Activated naive CD8-positive, alpha-beta T cell (primary cell): ENCODE measurements around the gene OTC.

Source experiments
- H3K27ac Mint-ChIP-seq: one replicate; pipeline ENCODE4 v1.8.0; 2021; ENCODE audit warnings: mixed read lengths
- H3K27me3 Mint-ChIP-seq: one replicate; pipeline ENCODE4 v1.8.0; 2021; ENCODE audit warnings: mixed read lengths
- H3K36me3 Mint-ChIP-seq: one replicate; pipeline ENCODE4 v1.8.0; 2021; ENCODE audit warnings: mixed read lengths
- H3K4me1 Mint-ChIP-seq: one replicate; pipeline ENCODE4 v1.8.0; 2021; ENCODE audit warnings: low read depth, mixed read lengths
- H3K4me3 Mint-ChIP-seq: one replicate; pipeline ENCODE4 v1.8.0; 2021; ENCODE audit warnings: mild to moderate bottlenecking, mixed read lengths
- H3K9me3 Mint-ChIP-seq: one replicate; pipeline ENCODE4 v1.8.0; 2021; ENCODE audit warnings: low read depth, mixed read lengths

OTC gene

GRCh38 chrX:38352362-38352761, at the start of gene OTC:
Gene OTC, plus strand, starts transcription at chrX:38352604. Its CDS starts 93 bp downstream, at chrX:38352697.
- H3K36me3 Mint-ChIP-seq, result no peaks in the 10 kb centered on the region
- no peaks in the 10 kb centered on the region for H3K4me1 Mint-ChIP-seq
- H3K27me3 Mint-ChIP-seq, result peaks cover 7% of the 10 kb centered on the region
- H3K4me3 Mint-ChIP-seq, result no peak within 1 kb of the TSS
- no peaks in the 10 kb centered on the region for H3K9me3 Mint-ChIP-seq
- H3K27ac Mint-ChIP-seq, result no peak within 1 kb of the TSS

DNA sequence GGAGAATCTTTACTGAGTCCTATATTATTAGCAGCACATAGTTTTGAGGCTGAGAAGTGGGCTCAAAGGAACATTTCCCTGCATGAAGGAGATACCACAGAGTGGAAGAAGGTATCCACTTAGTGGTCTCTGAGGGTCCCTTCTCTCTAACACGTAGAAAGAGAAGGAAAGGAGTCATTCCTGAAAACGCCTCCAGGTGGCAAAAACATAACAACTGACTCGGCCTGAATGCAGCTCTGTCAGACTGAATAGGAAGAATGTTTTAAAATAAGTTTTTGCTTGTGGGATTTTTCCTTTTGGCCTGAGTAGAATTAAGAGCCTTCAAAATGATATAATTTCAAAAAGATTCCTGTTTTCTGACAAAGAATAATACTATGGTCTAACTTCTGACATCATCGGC, 48.4 kb upstream of the OTC start:
- Mint-ChIP-seq H3K27me3 (no peaks in the 10 kb centered on the region), H3K36me3 (peaks cover 3% of the 10 kb centered on the region), H3K27ac (no peak overlapping the region), H3K4me1 (no peaks in the 10 kb centered on the region), H3K9me3 (no peaks in the 10 kb centered on the region), H3K4me3 (no peak overlapping the region)

- H3K9me3 Mint-ChIP-seq, result no peaks in the 10 kb centered on the region
- H3K36me3 Mint-ChIP-seq, result peaks cover 3% of the 10 kb centered on the region
- no peak overlapping the region for H3K4me3 Mint-ChIP-seq
- H3K27me3 Mint-ChIP-seq, result no peaks in the 10 kb centered on the region
- no peaks in the 10 kb centered on the region for H3K4me1 Mint-ChIP-seq
- H3K27ac Mint-ChIP-seq, result no peak overlapping the region
Observed at GRCh38 chrX:38305971-38306370, 46.4 kb upstream of the OTC start.

GRCh38 chrX:38311743-38312142, 40.7 kb upstream of the OTC start:
- Mint-ChIP-seq H3K27ac (no peak overlapping the region), H3K4me3 (no peak overlapping the region), H3K36me3 (peaks cover 2% of the 10 kb centered on the region), H3K9me3 (no peaks in the 10 kb centered on the region), H3K27me3 (no peaks in the 10 kb centered on the region), H3K4me1 (no peaks in the 10 kb centered on the region)

- H3K9me3 Mint-ChIP-seq, result no peaks in the 10 kb centered on the region
- H3K4me3 Mint-ChIP-seq, result no peak overlapping the region
- H3K36me3 Mint-ChIP-seq, result peaks cover 2% of the 10 kb centered on the region
- H3K27ac Mint-ChIP-seq, result no peak overlapping the region
- H3K27me3 Mint-ChIP-seq, result no peaks in the 10 kb centered on the region
- no peaks in the 10 kb centered on the region for H3K4me1 Mint-ChIP-seq
Observed at GRCh38 chrX:38312436-38312835, 40.0 kb upstream of the OTC start.

DNA sequence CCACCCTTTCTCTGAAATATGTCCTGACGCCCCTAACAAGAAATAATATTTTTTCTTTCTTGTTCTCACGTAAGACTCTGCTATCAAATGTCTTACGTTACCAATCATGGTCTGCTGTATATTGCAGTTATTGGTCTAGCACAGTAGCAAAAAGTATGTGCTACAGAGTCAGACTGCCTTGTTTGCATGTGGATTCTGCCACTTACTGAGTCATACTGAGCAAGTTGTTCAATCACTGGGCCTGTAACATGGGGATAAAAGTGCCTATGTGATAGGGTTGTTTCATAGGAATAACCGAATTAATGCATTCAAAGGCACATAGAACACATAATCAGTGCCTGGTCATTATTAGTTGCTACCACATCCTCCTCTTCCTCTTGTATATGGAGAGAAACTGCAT, 39.2 kb upstream of the OTC start:
- Mint-ChIP-seq H3K36me3 (peaks cover 2% of the 10 kb centered on the region), H3K27ac (no peak overlapping the region)

GRCh38 chrX:38315186-38315585, 37.2 kb upstream of the OTC start:
- no peaks in the 10 kb centered on the region for H3K27me3 Mint-ChIP-seq
- H3K4me3 Mint-ChIP-seq, result no peak overlapping the region
- H3K36me3 Mint-ChIP-seq, result peaks cover 2% of the 10 kb centered on the region
- no peaks in the 10 kb centered on the region for H3K9me3 Mint-ChIP-seq
- H3K4me1 Mint-ChIP-seq, result no peaks in the 10 kb centered on the region
- H3K27ac Mint-ChIP-seq, result no peak overlapping the region

More for the DNA sequence above, 39.2 kb upstream of the OTC start:
- H3K4me1 Mint-ChIP-seq, result no peaks in the 10 kb centered on the region
- no peaks in the 10 kb centered on the region for H3K27me3 Mint-ChIP-seq
- H3K4me3 Mint-ChIP-seq, result no peak overlapping the region
- no peaks in the 10 kb centered on the region for H3K9me3 Mint-ChIP-seq

- H3K9me3 Mint-ChIP-seq, result no peaks in the 10 kb centered on the region
- H3K27ac Mint-ChIP-seq, result no peak overlapping the region
- no peaks in the 10 kb centered on the region for H3K27me3 Mint-ChIP-seq
- H3K36me3 Mint-ChIP-seq, result peaks cover 2% of the 10 kb centered on the region
- no peak overlapping the region for H3K4me3 Mint-ChIP-seq
- peaks cover 2% of the 10 kb centered on the region for H3K4me1 Mint-ChIP-seq
Observed at GRCh38 chrX:38318196-38318595, 34.2 kb upstream of the OTC start.

- Mint-ChIP-seq H3K4me3 (no peak overlapping the region), H3K9me3 (no peaks in the 10 kb centered on the region), H3K36me3 (peaks cover 2% of the 10 kb centered on the region), H3K27me3 (no peaks in the 10 kb centered on the region), H3K4me1 (peaks cover 2% of the 10 kb centered on the region), H3K27ac (no peak overlapping the region)
Observed at GRCh38 chrX:38318606-38319005, 33.8 kb upstream of the OTC start.

DNA sequence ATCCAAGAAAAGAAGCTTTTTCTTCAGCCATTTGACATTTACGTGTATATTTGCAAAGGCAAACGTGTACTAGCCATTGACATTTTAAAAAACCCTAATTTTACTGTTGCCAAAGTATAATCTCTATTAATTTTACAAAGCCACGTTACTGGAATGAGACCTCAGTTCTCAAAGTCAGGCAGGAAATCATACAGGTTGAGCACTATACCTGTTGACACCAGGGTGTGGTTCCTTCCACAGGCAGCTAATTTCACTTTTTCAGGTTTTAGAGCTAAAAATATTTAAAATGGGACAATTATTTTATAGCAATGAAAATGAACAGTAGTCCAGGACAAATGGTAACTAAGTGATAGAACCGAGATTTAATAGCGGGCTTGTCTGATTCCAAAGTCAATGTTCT, 31.6 kb upstream of the OTC start:
- Mint-ChIP-seq H3K4me3 (no peak overlapping the region), H3K27ac (no peak overlapping the region), H3K4me1 (peaks cover 11% of the 10 kb centered on the region), H3K27me3 (no peaks in the 10 kb centered on the region), H3K36me3 (no peaks in the 10 kb centered on the region), H3K9me3 (no peaks in the 10 kb centered on the region)

DNA sequence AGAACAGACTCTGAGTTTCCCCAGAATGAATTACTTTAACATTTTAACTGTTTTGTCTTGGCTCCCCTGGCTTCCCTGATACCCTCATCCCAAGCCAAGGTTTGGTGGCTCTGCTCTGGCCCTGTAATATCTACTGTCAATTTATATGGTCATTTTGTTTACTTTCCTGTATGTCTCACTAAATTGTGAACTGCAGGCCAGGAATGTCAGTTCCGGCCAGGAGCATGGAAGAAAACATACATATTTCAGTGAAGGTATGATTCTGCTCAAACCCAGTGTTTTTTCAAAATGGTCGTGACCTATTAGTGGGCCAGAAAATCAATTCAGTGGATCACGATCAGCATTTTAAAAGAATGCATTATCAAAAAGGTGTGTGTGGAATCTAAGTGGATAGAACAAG, 26.3 kb upstream of the OTC start:
- peaks cover 25% of the 10 kb centered on the region for H3K4me1 Mint-ChIP-seq
- H3K27ac Mint-ChIP-seq, result no peak overlapping the region
- no peaks in the 10 kb centered on the region for H3K9me3 Mint-ChIP-seq
- H3K4me3 Mint-ChIP-seq, result peak overlapping the region; percentile 92
- no peaks in the 10 kb centered on the region for H3K27me3 Mint-ChIP-seq
- H3K36me3 Mint-ChIP-seq, result no peaks in the 10 kb centered on the region

DNA sequence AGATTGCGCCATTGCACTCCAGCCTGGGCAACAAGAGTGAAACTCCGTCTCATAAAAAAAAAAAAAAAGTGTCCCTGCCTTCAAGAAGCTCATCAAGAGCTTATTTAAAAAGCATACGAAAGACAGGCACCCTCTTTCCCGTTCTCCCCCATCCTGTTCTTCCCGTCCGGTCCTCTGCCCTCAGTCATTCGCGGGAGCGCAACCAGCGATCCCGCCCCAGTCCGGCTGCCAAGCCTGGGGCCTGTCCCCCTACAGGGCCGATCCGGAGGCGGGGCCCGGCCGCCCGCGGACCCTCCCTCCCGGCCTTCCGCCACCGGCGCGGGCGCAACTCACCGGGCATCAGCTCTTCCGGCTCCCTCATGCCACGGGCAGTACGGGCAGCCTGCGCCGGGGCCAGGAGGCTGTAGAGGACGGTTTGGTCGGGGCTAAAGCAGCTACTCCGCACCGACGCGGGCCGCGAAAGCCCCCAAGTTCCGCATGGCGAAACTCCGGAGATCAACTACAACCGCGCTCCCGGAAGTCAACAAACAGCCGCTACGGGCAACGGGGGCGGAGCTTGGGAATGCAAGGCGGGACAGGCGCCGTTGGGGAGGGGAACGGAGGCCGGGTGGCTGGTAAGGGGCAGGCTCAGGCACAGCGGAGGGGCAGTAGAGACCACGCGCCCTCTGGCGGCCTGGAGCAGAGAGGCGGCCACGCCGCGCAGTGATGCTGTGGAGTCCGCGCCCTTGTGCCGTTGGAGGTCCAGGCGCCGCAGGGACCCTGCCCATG, 25.2 kb upstream of the OTC start, which contains the start of gene RPGR:
TSS of gene RPGR (minus strand) at position 503 of the 768 bp plus-strand sequence. CDS start at position 361, 142 bp downstream.
- Mint-ChIP-seq H3K4me3 (peak within 1 kb of the TSS; percentile 92), H3K36me3 (no peaks in the 10 kb centered on the region), H3K4me1 (peaks cover 25% of the 10 kb centered on the region), H3K9me3 (no peaks in the 10 kb centered on the region), H3K27me3 (no peaks in the 10 kb centered on the region), H3K27ac (peak within 1 kb of the TSS; percentile 85)

DNA sequence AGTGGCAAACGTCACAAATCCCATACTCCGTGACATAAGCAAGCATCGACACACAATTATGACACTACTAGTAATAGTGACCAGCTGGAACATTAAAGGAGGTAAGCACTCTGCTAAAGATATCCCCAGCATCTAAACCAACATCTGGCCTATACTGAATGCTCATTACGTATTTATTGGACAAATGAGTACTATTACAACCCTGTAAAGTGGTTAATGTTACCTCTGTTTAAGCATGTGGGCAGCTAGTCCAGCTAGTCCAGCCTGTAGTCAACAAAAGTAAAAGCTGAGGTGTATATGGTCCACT, 24.7 kb upstream of the OTC start:
- Mint-ChIP-seq H3K27ac (peak overlapping the region; percentile 84), H3K4me3 (peak overlapping the region; percentile 92), H3K4me1 (peaks cover 23% of the 10 kb centered on the region), H3K9me3 (no peaks in the 10 kb centered on the region), H3K36me3 (no peaks in the 10 kb centered on the region), H3K27me3 (no peaks in the 10 kb centered on the region)

GRCh38 chrX:38332505-38332904, 19.9 kb upstream of the OTC start:
- H3K4me1 Mint-ChIP-seq, result peaks cover 7% of the 10 kb centered on the region
- H3K9me3 Mint-ChIP-seq, result no peaks in the 10 kb centered on the region
- H3K27ac Mint-ChIP-seq, result no peak overlapping the region
- H3K4me3 Mint-ChIP-seq, result no peak overlapping the region
- peaks cover 2% of the 10 kb centered on the region for H3K27me3 Mint-ChIP-seq
- no peaks in the 10 kb centered on the region for H3K36me3 Mint-ChIP-seq

DNA sequence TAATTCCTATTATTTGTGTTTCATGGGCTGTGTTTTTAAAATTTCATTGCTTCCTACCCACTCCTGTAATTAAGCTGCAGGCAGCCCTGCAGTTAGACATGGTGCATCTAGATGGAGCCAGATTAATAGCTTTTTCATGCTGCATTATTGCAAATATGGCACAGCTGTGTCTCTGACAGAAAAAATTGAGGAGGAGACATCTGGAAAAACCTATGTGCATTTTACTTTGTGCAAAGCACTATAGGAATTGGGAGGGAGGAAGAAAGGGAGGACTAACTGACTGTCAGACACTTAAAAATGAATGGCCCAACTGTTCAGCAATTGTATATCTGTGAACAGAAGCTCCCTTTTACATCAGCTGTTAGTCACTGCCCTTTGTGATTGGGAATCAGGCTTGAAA, 17.0 kb upstream of the OTC start:
- Mint-ChIP-seq H3K36me3 (no peaks in the 10 kb centered on the region), H3K4me1 (no peaks in the 10 kb centered on the region), H3K4me3 (no peak overlapping the region), H3K27me3 (peaks cover 2% of the 10 kb centered on the region), H3K9me3 (no peaks in the 10 kb centered on the region), H3K27ac (no peak overlapping the region)

DNA sequence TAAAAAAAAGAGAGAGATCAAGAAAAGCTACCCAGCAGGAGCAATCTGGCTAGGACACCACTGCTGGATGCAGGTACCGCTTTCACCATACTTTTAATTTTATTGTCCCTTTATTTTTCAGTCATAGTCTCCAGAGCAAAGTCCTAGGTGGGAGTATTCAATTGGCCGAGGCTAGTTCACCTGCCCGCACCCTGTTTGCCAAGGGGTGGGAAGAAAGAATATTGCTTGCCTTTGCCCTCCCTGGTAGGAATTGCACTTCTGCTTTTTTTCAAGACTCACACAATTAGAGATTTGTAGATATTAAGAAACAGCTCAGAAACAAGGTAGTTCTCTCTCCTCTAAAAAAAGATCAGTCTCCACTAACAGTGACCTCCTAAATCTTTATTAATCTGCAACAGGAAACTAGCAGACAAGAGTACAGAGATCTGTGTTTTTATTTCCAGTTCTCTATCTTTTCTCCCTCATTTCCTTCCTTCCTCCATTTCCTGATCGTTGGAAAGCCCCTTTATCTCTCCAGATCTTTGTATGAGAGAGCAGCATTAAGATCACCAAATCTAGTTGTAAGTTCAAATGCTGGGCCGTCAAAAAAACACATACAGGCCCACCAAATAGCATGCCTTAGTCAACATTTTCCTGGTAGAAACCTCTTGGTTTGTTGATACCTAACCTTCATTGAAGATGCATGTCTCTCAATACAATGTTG, 15.7 kb upstream of the OTC start:
- no peak overlapping the region for H3K4me3 Mint-ChIP-seq
- no peaks in the 10 kb centered on the region for H3K36me3 Mint-ChIP-seq
- H3K4me1 Mint-ChIP-seq, result no peaks in the 10 kb centered on the region
- no peak overlapping the region for H3K27ac Mint-ChIP-seq
- no peaks in the 10 kb centered on the region for H3K9me3 Mint-ChIP-seq
- H3K27me3 Mint-ChIP-seq, result peaks cover 4% of the 10 kb centered on the region
